Fibroblast of villous mesenchyme (primary cell): Measurements from ENCODE around the gene PTPN3. TPM values are rescaled to one million over a fixed set of nuclear protein-coding genes. Genes with fewer than 3 reads are reported as not detected.
"Not testable (repeated sequence)": the region's sequence is repeated elsewhere in the genome, so short reads cannot be mapped to it uniquely, and the experiment has no call there.

Source experiments
- DNase-seq: peaks from one replicate; pipeline ENCODE4 v3.0.0-alpha.2; 2010; ENCODE audit warnings: low read depth
- H3K4me3 ChIP-seq: 2 replicates; pipeline ENCODE4 v1.5.1; 2011; ENCODE audit warnings: low read depth, mild to moderate bottlenecking, low read length
- CTCF ChIP-seq: IDR thresholded peaks from 2 replicates; pipeline ENCODE4 v1.5.1; 2012; ENCODE audit warnings: low read depth, mild to moderate bottlenecking, low read length; ENCODE audit not compliant: insufficient read depth
- total RNA-seq: library from RNA; depleted of rRNA; stranded (reverse); fragments of >200 nt; gene quantifications from 2 replicates; pipeline ENCODE4 v1.2.3, GENCODE V29; 2012

Gene PTPN3
- total RNA-seq = under 0.01 TPM in 2 replicates

- H3K4me3 ChIP-seq = peak within 1 kb of the TSS; percentile 40
- no peak for TF ChIP-seq CTCF
- DNase-seq = no peak
These were observed at the start of gene PTPN3 for GRCh38 chr9:109498195-109499092. PTPN3 (minus strand) TSS chr9:109498307; CDS start chr9:109463434, 34,873 bp downstream.

- DNase-seq, H3K4me3 ChIP-seq: not testable (repeated sequence)
These were observed 46.8 kb upstream of the PTPN3 start for GRCh38 chr9:109544954-109545353.

GRCh38 chr9:109542922-109543321 lies 44.8 kb upstream of the PTPN3 start:
- H3K4me3 ChIP-seq = no peak overlapping the region
- TF ChIP-seq CTCF = no peak
- no peak for DNase-seq

GRCh38 chr9:109538346-109538745 lies 40.2 kb upstream of the PTPN3 start:
- H3K4me3 ChIP-seq = no peak overlapping the region
- no peak for DNase-seq
- TF ChIP-seq CTCF = no peak

GRCh38 chr9:109537288-109537687 lies 39.2 kb upstream of the PTPN3 start:
- no peak for DNase-seq
- no peak for TF ChIP-seq CTCF
- no peak overlapping the region for H3K4me3 ChIP-seq

GRCh38 chr9:109536859-109537258 lies 38.8 kb upstream of the PTPN3 start:
- TF ChIP-seq CTCF = no peak
- no peak for DNase-seq

GRCh38 chr9:109535365-109535764 lies 37.3 kb upstream of the PTPN3 start:
- no peak for DNase-seq
- TF ChIP-seq CTCF = no peak

More at GRCh38 chr9:109536859-109537258, 38.8 kb upstream of the PTPN3 start:
- H3K4me3 ChIP-seq = no peak overlapping the region

More at GRCh38 chr9:109535365-109535764, 37.3 kb upstream of the PTPN3 start:
- H3K4me3 ChIP-seq = no peak overlapping the region
